Esophagus squamous epithelium (tissue), 5 donors: ENCODE data around the gene RALB. TPM values are rescaled to one million over a fixed set of nuclear protein-coding genes. Genes with fewer than 3 reads are reported as not detected.

Experiments used
- DNase-seq: peaks from one replicate; lab custom pipeline; 2025; lab: John Stamatoyannopoulos, UW
- H3K27ac ChIP-seq, 4 donors: fragments of 200-600 bp; sonication (generic); one replicate each; pipeline ENCODE4 v1.5.1; 2016 to 2019; ENCODE audit warnings: mild to moderate bottlenecking in 1 of 4
- H3K27me3 ChIP-seq, 4 donors: fragments of 200-600 bp; sonication (generic); 1 replicate in 3 of 4; 2 replicates in 1 of 4; pipeline versions ENCODE4 v1.5.1 to v1.6.0; 2017 to 2021; ENCODE audit warnings: antibody characterized with exemption in 1 of 4
- H3K36me3 ChIP-seq, 3 donors: fragments of 200-600 bp; sonication (generic); one replicate each; pipeline ENCODE4 v1.5.1; 2016 to 2019
- H3K4me1 ChIP-seq, 3 donors: fragments of 200-600 bp; sonication (generic); one replicate each; pipeline ENCODE4 v1.5.1; 2017 to 2019
- H3K4me3 ChIP-seq, 4 donors: fragments of 200-600 bp; sonication (generic); 1 replicate in 3 of 4; 2 replicates in 1 of 4; pipeline ENCODE4 v1.5.1; 2016 to 2019; ENCODE audit warnings: mild to moderate bottlenecking in 2 of 4, moderate library complexity in 1 of 4
- H3K9me3 ChIP-seq, 3 donors: fragments of 200-600 bp; sonication (generic); one replicate each; pipeline ENCODE4 v1.5.1; 2016 to 2019
- CTCF ChIP-seq, 6 experiments: fragments of 450-650 bp in 4 of 6; fragments of 200-600 bp in 2 of 6; sonication (generic) in 2 of 6; IDR thresholded peaks; one replicate each; pipeline ENCODE4 v1.5.1; 2016 to 2019; ENCODE audit warnings: antibody characterized with exemption in 6 of 6, mild to moderate bottlenecking in 4 of 6, moderate library complexity in 4 of 6
- POLR2A ChIP-seq, 4 donors: fragments of 450-650 bp; IDR thresholded peaks; one replicate each; pipeline ENCODE4 v1.6.1; 2017; ENCODE audit warnings: antibody characterized with exemption in 4 of 4, mild to moderate bottlenecking in 4 of 4, moderate library complexity in 3 of 4
- WGBS, 2 donors: methylation state at CpG; one replicate each; pipeline ENCODE4 v1.1.5; 2018; 5-methylcytosine and 5-hydroxymethylcytosine counted together
- intact Hi-C: fragments of 100-400 bp; cut with DNase I; formaldehyde crosslinking; loops from one replicate; pipeline ENCODE4 v1.15.0; 2022
- total RNA-seq, 4 donors: library from RNA; depleted of rRNA; stranded (reverse); fragments of >200 nt; gene quantifications; one replicate each; pipeline ENCODE4 v1.1.0, GENCODE V29; 2016
- donor health status: DM: yes; HTN: yes; CAD: no.

RALB gene
- total RNA-seq, 4 donors from 2014 or later: 50.2 to 99.2 (median 64.8) TPM

- no peak overlapping the region for H3K27ac ChIP-seq
- no peaks in the 10 kb centered on the region for H3K9me3 ChIP-seq
- intact Hi-C loops: loop anchor here (10.0 kb wide), 1 partner anchor 202 kb away; no protein-coding TSS in a partner anchor
- DNase-seq: no peak
- TF ChIP-seq CTCF (IDR thresholded peaks at IDR 0.05) (no peak), POLR2A (IDR thresholded peaks at IDR 0.05) (no peak)
- peaks cover 0 to 32% (median 0%) of the 10 kb centered on the region in 4 donors for H3K27me3 ChIP-seq
- no peaks in the 10 kb centered on the region for H3K36me3 ChIP-seq
- H3K4me1 ChIP-seq: peaks cover 0 to 42% (median 16%) of the 10 kb centered on the region in 3 donors
- H3K4me3 ChIP-seq: no peak overlapping the region
Measured at GRCh38 chr2:120317180-120317533, 64.5 kb downstream of the RALB start.

- H3K36me3 ChIP-seq: no peaks in the 10 kb centered on the region
- H3K27me3 ChIP-seq: peaks cover 0 to 40% (median 0%) of the 10 kb centered on the region in 4 donors
- H3K27ac ChIP-seq: no peak overlapping the region
- no peaks in the 10 kb centered on the region for H3K9me3 ChIP-seq
- no peak for DNase-seq
- TF ChIP-seq CTCF (IDR thresholded peaks at IDR 0.05): no peak
- TF ChIP-seq POLR2A (IDR thresholded peaks at IDR 0.05): no peak
- H3K4me3 ChIP-seq: no peak overlapping the region
- H3K4me1 ChIP-seq: peaks cover 0 to 35% (median 9%) of the 10 kb centered on the region in 3 donors
- WGBS, 2 donors: 83 to 84% methylated on average over 7 to 8 of the region's 8 CpGs
- intact Hi-C loops: loop anchor here (10.0 kb wide), 1 partner anchor 203 kb away; no protein-coding TSS in a partner anchor
Measured at GRCh38 chr2:120317916-120318315, 65.3 kb downstream of the RALB start.

DNA sequence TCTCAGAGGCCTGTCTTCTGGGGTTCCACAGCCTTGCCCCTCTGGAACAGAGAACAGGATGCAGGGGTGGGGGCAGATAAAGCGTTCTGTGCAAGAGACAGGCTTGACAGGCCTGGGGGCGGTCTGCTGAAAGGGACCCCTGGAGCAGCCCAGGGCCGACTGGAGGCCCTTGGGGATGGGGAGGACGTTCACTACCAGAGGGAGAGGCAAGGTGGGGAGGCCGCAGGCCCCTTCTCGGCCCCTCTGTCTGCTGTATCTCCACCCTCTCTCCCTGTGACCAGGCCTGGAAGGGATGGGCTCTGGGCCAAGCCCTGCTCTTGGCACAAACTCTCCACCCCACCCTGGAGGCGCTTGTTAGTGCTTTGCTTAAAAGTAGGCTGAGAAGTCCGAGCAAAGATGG lies 66.0 kb downstream of the RALB start:
- Histone ChIP-seq H3K27me3 (peaks cover 0 to 45% (median 0%) of the 10 kb centered on the region in 4 donors), H3K9me3 (no peaks in the 10 kb centered on the region), H3K27ac (no peak overlapping the region), H3K4me1 (peaks cover 0 to 32% (median 9%) of the 10 kb centered on the region in 3 donors), H3K4me3 (no peak overlapping the region), H3K36me3 (no peaks in the 10 kb centered on the region)
- intact Hi-C loops: loop anchor here (10.0 kb wide), 1 partner anchor 204 kb away; no protein-coding TSS in a partner anchor
- TF ChIP-seq CTCF (IDR thresholded peaks at IDR 0.05): no peak
- TF ChIP-seq POLR2A (IDR thresholded peaks at IDR 0.05): no peak
- no peak for DNase-seq
- WGBS, 2 donors: 47 to 57% methylated on average over 4 to 5 of the region's 8 CpGs

DNA sequence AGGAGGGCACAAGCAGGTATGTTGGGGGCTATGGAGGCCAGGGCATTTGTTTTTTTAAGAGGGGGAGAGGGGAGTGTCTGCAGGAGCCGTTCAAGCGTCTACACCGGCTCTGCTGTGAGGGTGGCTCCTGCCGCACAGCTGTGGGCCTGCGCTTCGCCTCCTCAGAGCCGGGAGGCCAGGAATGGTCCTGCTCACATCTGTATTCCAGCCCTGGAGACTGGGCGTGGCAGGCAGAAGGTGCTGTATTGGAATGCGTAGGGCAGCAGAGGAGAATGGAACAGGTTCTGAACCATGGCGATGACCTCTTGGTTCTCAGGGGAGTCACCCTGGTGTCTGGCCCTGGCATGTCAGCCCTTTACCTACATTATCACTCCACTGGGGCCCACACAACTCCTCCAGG lies 66.5 kb downstream of the RALB start:
- Histone ChIP-seq H3K9me3 (no peaks in the 10 kb centered on the region), H3K27me3 (peaks cover 0 to 42% (median 0%) of the 10 kb centered on the region in 4 donors), H3K4me1 (peaks cover 0 to 27% (median 9%) of the 10 kb centered on the region in 3 donors), H3K36me3 (no peaks in the 10 kb centered on the region), H3K4me3 (no peak overlapping the region), H3K27ac (no peak overlapping the region)
- DNase-seq: no peak
- intact Hi-C loops: loop anchor here (10.0 kb wide), 1 partner anchor 204 kb away; no protein-coding TSS in a partner anchor
- 64 to 75% methylated on average over 8 to 9 of the region's 10 CpGs for whole genome bisulfite sequencing, 2 donors
- TF ChIP-seq POLR2A (IDR thresholded peaks at IDR 0.05) (no peak), CTCF (IDR thresholded peaks at IDR 0.05) (no peak)

DNA sequence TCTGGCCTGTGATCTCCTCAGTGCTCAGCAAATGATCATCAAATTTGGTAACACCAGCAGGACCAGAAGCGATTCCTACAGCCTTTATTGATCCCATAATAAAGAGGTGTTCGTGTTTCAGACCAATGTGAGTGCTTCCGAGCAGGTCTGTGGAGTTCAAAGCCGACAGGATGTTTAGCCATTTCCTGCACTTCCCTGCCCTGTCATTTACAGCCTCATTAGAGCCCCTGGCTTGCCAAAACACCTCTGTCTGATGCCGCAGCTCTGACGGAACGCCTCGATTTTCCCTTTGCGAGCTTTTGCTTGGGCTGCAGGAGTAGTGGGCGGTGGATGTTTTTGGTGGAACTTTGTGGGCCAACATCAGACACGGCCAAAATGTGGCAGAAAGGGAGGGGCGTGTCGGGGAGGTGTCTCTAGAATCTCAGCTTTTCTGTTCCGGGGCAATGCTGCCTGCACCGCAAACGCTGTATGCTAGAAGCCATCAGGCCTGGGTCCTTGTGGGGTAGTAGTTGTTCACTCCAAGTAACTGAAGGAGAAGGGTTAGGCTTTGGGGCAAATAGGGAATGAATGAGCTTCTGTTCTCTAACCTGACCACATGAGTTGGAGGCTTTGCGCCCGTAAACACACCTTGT lies 67.2 kb downstream of the RALB start:
- intact Hi-C loops: loop anchor here (10.0 kb wide), 1 partner anchor 205 kb away; no protein-coding TSS in a partner anchor

More for the DNA sequence above, 67.2 kb downstream of the RALB start:
- Histone ChIP-seq H3K4me1 (peaks cover 0 to 27% (median 9%) of the 10 kb centered on the region in 3 donors), H3K4me3 (no peak overlapping the region), H3K36me3 (no peaks in the 10 kb centered on the region), H3K27ac (no peak overlapping the region), H3K27me3 (peaks cover 0 to 35% (median 0%) of the 10 kb centered on the region in 4 donors), H3K9me3 (no peaks in the 10 kb centered on the region)
- 60 to 83% methylated on average over 13 to 15 of the region's 18 CpGs for WGBS, 2 donors
- DNase-seq: no peak
- no peak for TF ChIP-seq POLR2A (IDR thresholded peaks at IDR 0.05)
- TF ChIP-seq CTCF (IDR thresholded peaks at IDR 0.05): no peak
